Ovary (tissue), 9 donors: ENCODE results near the gene PPP1R13L. TPM values are rescaled to one million over a fixed set of nuclear protein-coding genes. Genes with fewer than 3 reads are reported as not detected.
"Not testable (repeated sequence)": the region's sequence is repeated elsewhere in the genome, so short reads cannot be mapped to it uniquely, and the experiment has no call there.

ENCODE experiments used
- DNase-seq, 5 donors: peaks; one replicate each; pipeline ENCODE4 v3.0.0-alpha.2; 2019 to 2020
- H3K27ac ChIP-seq, 2 donors: fragments of 200-600 bp; one replicate each; pipeline versions ENCODE4 v1.5.1 to v1.8.0; 2019 to 2022
- H3K27me3 ChIP-seq: fragments of 200-600 bp; one replicate; pipeline ENCODE4 v1.8.0; 2022
- H3K36me3 ChIP-seq: fragments of 200-600 bp; sonication (generic); one replicate; pipeline ENCODE4 v1.5.1; 2019
- H3K4me1 ChIP-seq: one replicate; pipeline ENCODE4 v1.8.1; 2013; ENCODE audit warnings: mild to moderate bottlenecking, moderate library complexity; ENCODE audit not compliant: insufficient read depth
- H3K4me3 ChIP-seq: fragments of 200-600 bp; sonication (generic); one replicate; pipeline ENCODE4 v1.5.1; 2017
- H3K9me3 ChIP-seq, 2 donors: fragments of 200-600 bp in 1 of 2; sonication (generic) in 1 of 2; one replicate each; pipeline versions ENCODE4 v1.5.1 to v1.8.1; 2013 to 2019; ENCODE audit warnings: mild to moderate bottlenecking in 1 of 2, moderate library complexity in 1 of 2
- EP300 ChIP-seq: sonication (generic); formaldehyde crosslinking; IDR thresholded peaks from one replicate; pipeline ENCODE4 v1.6.1; 2017; ENCODE audit warnings: antibody characterized with exemption
- POLR2A ChIP-seq: fragments of 450-650 bp; IDR thresholded peaks from one replicate; pipeline ENCODE4 v1.6.1; 2017; ENCODE audit warnings: antibody characterized with exemption, mild to moderate bottlenecking, moderate library complexity
- WGBS, 3 donors: extraction: QIAGEN DNeasy Blood & Tissue Kit in 1 of 3; methylation state at CpG; one replicate each; pipeline versions ENCODE4 v1.1.5 to v1.1.7; 2013 to 2017; 5-methylcytosine and 5-hydroxymethylcytosine counted together
- intact Hi-C, 4 donors: fragments of 100-400 bp; cut with DNase I; formaldehyde crosslinking; loops; one replicate each; pipeline versions ENCODE4 v1.11.0 to v1.15.1; 2022 to 2023
- microRNA-seq, 3 donors: library from miRNA; unstranded; fragments of <30 nt; microRNA quantifications; one replicate each; pipeline versions ENCODE4 to v1.2.0, GENCODE V29; 2019 to 2020
- polyA plus RNA-seq, 2 donors: library from polyadenylated mRNA; stranded (reverse); fragments of 200-250 nt in 1 of 2; fragments of 350-450 nt in 1 of 2; fragmentation: Illumina TruSeq in 1 of 2; extraction: RNeasy Lipid Tissue Mini Kit (QIAGEN cat#74804) in 1 of 2; gene quantifications; one replicate each; pipeline ENCODE4 v1.2.3, GENCODE V29; 2013 to 2014
- small RNA-seq: library from RNA; depleted of rRNA; stranded (forward); fragments of <200 nt; gene quantifications from one replicate; pipeline ENCODE3, GENCODE V24; 2016
- total RNA-seq, 7 donors: library from RNA; depleted of rRNA in 2 of 7; stranded (reverse); fragments of >200 nt in 2 of 7; fragmentation: NEBNext Ultra II Directional in 3 of 7; extraction: Animal tissue kit (Norgen Biotek cat#: 25700) in 3 of 7; gene quantifications; one replicate each; pipeline versions ENCODE4 v1.1.0 to v1.2.4, GENCODE V29; 2016 to 2023
- TF ChIP-seq, protein P1 (sequence below), 3 donors: fragments of 450-650 bp in 2 of 3; fragments of 200-600 bp in 1 of 3; IDR thresholded peaks; one replicate each; pipeline versions ENCODE4 v1.5.1 to v1.8.0; 2016 to 2022; ENCODE audit warnings: antibody characterized with exemption in 3 of 3, mild to moderate bottlenecking in 1 of 3
- donor health status: DM: no; HTN: no; CAD: no; lungs with moderate emphysema.
- donor health status: DM: no; HTN: no; CAD: no.
- donor health status: Bipolar disorder and iron deficiency.
- donor health status: DM: yes; HTN: yes; CAD: no.
- donor health status: DM: no; HTN: no; CAD: no.
- donor health status: DM: yes; HTN: yes; CAD: no.

PPP1R13L gene
- total and polyA plus RNA-seq, 9 donors: 6.8 to 29.1 (median 13.3) TPM

- no peak for DNase-seq
- Histone ChIP-seq H3K4me3 (no peak overlapping the region), H3K9me3 (no peaks in the 10 kb centered on the region), H3K36me3 (no peaks in the 10 kb centered on the region), H3K27me3 (no peaks in the 10 kb centered on the region), H3K4me1 (no peaks in the 10 kb centered on the region), H3K27ac (no peak overlapping the region)
- 42 to 55% (median 54%) methylated on average over 11 of the region's 11 CpGs for WGBS, 3 donors
- TF ChIP-seq EP300 (no peak), POLR2A (no peak)
- TF ChIP-seq, protein P1, sequence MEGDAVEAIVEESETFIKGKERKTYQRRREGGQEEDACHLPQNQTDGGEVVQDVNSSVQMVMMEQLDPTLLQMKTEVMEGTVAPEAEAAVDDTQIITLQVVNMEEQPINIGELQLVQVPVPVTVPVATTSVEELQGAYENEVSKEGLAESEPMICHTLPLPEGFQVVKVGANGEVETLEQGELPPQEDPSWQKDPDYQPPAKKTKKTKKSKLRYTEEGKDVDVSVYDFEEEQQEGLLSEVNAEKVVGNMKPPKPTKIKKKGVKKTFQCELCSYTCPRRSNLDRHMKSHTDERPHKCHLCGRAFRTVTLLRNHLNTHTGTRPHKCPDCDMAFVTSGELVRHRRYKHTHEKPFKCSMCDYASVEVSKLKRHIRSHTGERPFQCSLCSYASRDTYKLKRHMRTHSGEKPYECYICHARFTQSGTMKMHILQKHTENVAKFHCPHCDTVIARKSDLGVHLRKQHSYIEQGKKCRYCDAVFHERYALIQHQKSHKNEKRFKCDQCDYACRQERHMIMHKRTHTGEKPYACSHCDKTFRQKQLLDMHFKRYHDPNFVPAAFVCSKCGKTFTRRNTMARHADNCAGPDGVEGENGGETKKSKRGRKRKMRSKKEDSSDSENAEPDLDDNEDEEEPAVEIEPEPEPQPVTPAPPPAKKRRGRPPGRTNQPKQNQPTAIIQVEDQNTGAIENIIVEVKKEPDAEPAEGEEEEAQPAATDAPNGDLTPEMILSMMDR (IDR thresholded peaks at IDR 0.05): no peak
- intact Hi-C loops: no loop called here
These were observed 68.1 kb downstream of the PPP1R13L start for GRCh38 chr19:45336696-45337251.

- WGBS, 3 donors: 80 to 87% (median 86%) methylated on average over 4 of the region's 4 CpGs
- intact Hi-C loops: not testable (repeated sequence)
These were observed 70.0 kb downstream of the PPP1R13L start for GRCh38 chr19:45334881-45335280.

GRCh38 chr19:45333609-45334303, 71.1 kb downstream of the PPP1R13L start:
- intact Hi-C loops: no loop called here

More at GRCh38 chr19:45334881-45335280, 70.0 kb downstream of the PPP1R13L start:
- H3K9me3 ChIP-seq, H3K27me3 ChIP-seq, H3K27ac ChIP-seq, H3K4me3 ChIP-seq, DNase-seq, H3K4me1 ChIP-seq, H3K36me3 ChIP-seq: not testable (repeated sequence)

DNA sequence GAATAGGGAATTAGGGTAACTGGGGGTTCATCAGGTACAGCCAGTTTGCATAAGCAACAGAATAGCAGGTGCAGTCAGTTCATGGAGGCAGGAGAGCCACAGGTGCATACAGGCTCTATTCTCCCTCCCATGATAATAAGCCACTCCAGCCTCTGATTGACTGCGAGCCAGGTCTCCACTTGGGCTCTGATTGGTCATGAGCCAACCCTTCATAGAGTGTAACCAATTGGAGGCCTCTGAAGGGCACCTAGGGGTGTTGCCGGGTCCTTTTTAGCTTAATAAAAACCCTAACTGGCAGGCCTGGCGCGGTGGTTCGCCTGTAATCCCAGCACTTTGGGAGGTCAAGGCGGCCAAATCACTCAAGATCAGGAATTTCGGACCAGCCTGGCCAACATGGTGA, 73.5 kb downstream of the PPP1R13L start:
- Histone ChIP-seq H3K27me3 (no peaks in the 10 kb centered on the region), H3K4me3 (no peak overlapping the region), H3K9me3 (no peaks in the 10 kb centered on the region), H3K27ac (no peak overlapping the region), H3K36me3 (no peaks in the 10 kb centered on the region), H3K4me1 (no peaks in the 10 kb centered on the region)
- DNase-seq: no peak
- WGBS, 3 donors: 78 to 88% (median 84%) methylated on average over 7 of the region's 7 CpGs
- TF ChIP-seq, protein P1 (IDR thresholded peaks at IDR 0.05): no peak
- TF ChIP-seq EP300: no peak
- no peak for TF ChIP-seq POLR2A
- intact Hi-C loops: no loop called here

More at GRCh38 chr19:45333609-45334303, 71.1 kb downstream of the PPP1R13L start:
- H3K4me3 ChIP-seq: no peak overlapping the region
- TF ChIP-seq POLR2A: no peak
- TF ChIP-seq, protein P1 (IDR thresholded peaks at IDR 0.05): no peak
- TF ChIP-seq EP300: no peak
- no peaks in the 10 kb centered on the region for H3K4me1 ChIP-seq
- 69 to 75% (median 69%) methylated on average over 10 of the region's 10 CpGs for WGBS, 3 donors
- H3K27ac ChIP-seq: no peak overlapping the region
- H3K27me3 ChIP-seq: no peaks in the 10 kb centered on the region
- no peaks in the 10 kb centered on the region for H3K9me3 ChIP-seq
- no peak for DNase-seq
- H3K36me3 ChIP-seq: no peaks in the 10 kb centered on the region

Small RNA genes within 50 kb of the gene (microRNA-seq; reads per million reads assigned to microRNA genes)
- 0 reads per million in 3 donors for gene MIR6088

Small RNA genes within 50 kb of the gene (small RNA-seq; reads per million reads assigned to genes)
- not detected for gene MIR6088

Other genes with a start within 250 kb of the PPP1R13L start
- under 1 TPM; 0.15 to 0.57 (median 0.20) TPM for gene NKPD1, start 244.1 kb downstream of the PPP1R13L start, total RNA-seq
- gene NKPD1, start 244.1 kb downstream of the PPP1R13L start, polyA plus RNA-seq: under 1 TPM in 1 of 2 donors, not detected in 1; 0.11 TPM
- gene TRAPPC6A, start 226.8 kb downstream of the PPP1R13L start, total RNA-seq: 10 to 100 TPM; 14.2 to 32.9 (median 23.4) TPM
- gene TRAPPC6A, start 226.8 kb downstream of the PPP1R13L start, polyA plus RNA-seq: 10 to 100 TPM in 1 of 2 donors, 1 to 10 TPM in 1; 1.8 to 33.7 TPM
- gene BLOC1S3, start 226.3 kb downstream of the PPP1R13L start, total RNA-seq: 10 to 100 TPM in 4 of 7 donors, 1 to 10 TPM in 3; 4.1 to 12.6 (median 11.9) TPM
- gene BLOC1S3, start 226.3 kb downstream of the PPP1R13L start, polyA plus RNA-seq: 10 to 100 TPM in 1 of 2 donors, 1 to 10 TPM in 1; 5.2 to 11.3 TPM
- 1 to 10 TPM in 5 of 7 donors, under 1 TPM in 1, not detected in 1; 0.80 to 3.2 (median 1.4) TPM for gene EXOC3L2, start 159.7 kb downstream of the PPP1R13L start, total RNA-seq
- 1 to 10 TPM in 1 of 2 donors, under 1 TPM in 1; 0.63 to 1.4 TPM for gene EXOC3L2, start 159.7 kb downstream of the PPP1R13L start, polyA plus RNA-seq
- gene MARK4, start 153.8 kb downstream of the PPP1R13L start, total RNA-seq: 10 to 100 TPM; 14.2 to 53.3 (median 43.1) TPM
- 10 to 100 TPM; 24.6 to 51.5 TPM for gene MARK4, start 153.8 kb downstream of the PPP1R13L start, polyA plus RNA-seq
- under 1 TPM in 3 of 7 donors, not detected in 4; 0.55 to 0.85 (median 0.78) TPM for gene CKM, start 82.2 kb downstream of the PPP1R13L start, total RNA-seq
- gene CKM, start 82.2 kb downstream of the PPP1R13L start, polyA plus RNA-seq: under 1 TPM; 0.10 to 0.52 TPM
- gene KLC3, start 64.3 kb downstream of the PPP1R13L start, total RNA-seq: 1 to 10 TPM in 1 of 7 donors, under 1 TPM in 2, not detected in 4; 0.30 to 7.1 (median 0.41) TPM
- gene KLC3, start 64.3 kb downstream of the PPP1R13L start, polyA plus RNA-seq: under 1 TPM in 1 of 2 donors, not detected in 1; 0.30 TPM
- 10 to 100 TPM in 6 of 7 donors, 1 to 10 TPM in 1; 6.3 to 18.6 (median 17.3) TPM for gene ERCC2, start 34.5 kb downstream of the PPP1R13L start, total RNA-seq
- gene ERCC2, start 34.5 kb downstream of the PPP1R13L start, polyA plus RNA-seq: 10 to 100 TPM; 13.1 to 13.3 TPM
- gene POLR1G, start 1.6 kb upstream of the PPP1R13L start, total RNA-seq: 1 to 10 TPM; 1.5 to 8.5 (median 6.5) TPM
- 1 to 10 TPM; 2.7 to 5.4 TPM for gene POLR1G, start 1.6 kb upstream of the PPP1R13L start, polyA plus RNA-seq
- 10 to 100 TPM; 70.7 to 98.6 (median 83.9) TPM for gene ERCC1, start 18.8 kb upstream of the PPP1R13L start, total RNA-seq
- 10 to 100 TPM; 41.1 to 64.3 TPM for gene ERCC1, start 18.8 kb upstream of the PPP1R13L start, polyA plus RNA-seq
- gene FOSB, start 62.9 kb upstream of the PPP1R13L start, total RNA-seq: 100 to 1,000 TPM in 3 of 7 donors, 10 to 100 TPM in 2, 1 to 10 TPM in 2; 2.9 to 295 (median 44.3) TPM
- gene FOSB, start 62.9 kb upstream of the PPP1R13L start, polyA plus RNA-seq: 100 to 1,000 TPM in 1 of 2 donors, 1 to 10 TPM in 1; 4.9 to 142 TPM
- gene RTN2, start 92.0 kb upstream of the PPP1R13L start, total RNA-seq: 1 to 10 TPM in 5 of 7 donors, under 1 TPM in 2; 0.63 to 4.7 (median 2.5) TPM
- 1 to 10 TPM; 3.0 to 5.0 TPM for gene RTN2, start 92.0 kb upstream of the PPP1R13L start, polyA plus RNA-seq
- 1 to 10 TPM in 3 of 7 donors, under 1 TPM in 3, not detected in 1; 0.40 to 1.7 (median 1.0) TPM for gene PPM1N, start 93.4 kb upstream of the PPP1R13L start, total RNA-seq
- under 1 TPM; 0.21 to 0.93 TPM for gene PPM1N, start 93.4 kb upstream of the PPP1R13L start, polyA plus RNA-seq
- gene VASP, start 102.4 kb upstream of the PPP1R13L start, total RNA-seq: 10 to 100 TPM; 15.7 to 83.2 (median 58.2) TPM
- 10 to 100 TPM; 23.9 to 48.4 TPM for gene VASP, start 102.4 kb upstream of the PPP1R13L start, polyA plus RNA-seq
- gene OPA3, start 179.7 kb upstream of the PPP1R13L start, total RNA-seq: 10 to 100 TPM in 4 of 7 donors, 1 to 10 TPM in 3; 2.0 to 16.6 (median 12.3) TPM
- 1 to 10 TPM; 3.3 to 8.9 TPM for gene OPA3, start 179.7 kb upstream of the PPP1R13L start, polyA plus RNA-seq
- gene GPR4, start 197.1 kb upstream of the PPP1R13L start, total RNA-seq: 1 to 10 TPM in 5 of 7 donors, under 1 TPM in 2; 0.60 to 4.5 (median 2.4) TPM
- 10 to 100 TPM in 1 of 2 donors, 1 to 10 TPM in 1; 3.0 to 11.9 TPM for gene GPR4, start 197.1 kb upstream of the PPP1R13L start, polyA plus RNA-seq
- gene EML2, start 234.3 kb upstream of the PPP1R13L start, total RNA-seq: 10 to 100 TPM in 6 of 7 donors, 1 to 10 TPM in 1; 9.9 to 25.0 (median 14.4) TPM
- 10 to 100 TPM; 13.1 to 16.3 TPM for gene EML2, start 234.3 kb upstream of the PPP1R13L start, polyA plus RNA-seq